Stimulated activated effector memory CD8-positive, alpha-beta T cell treated with anti-CD3 and anti-CD28 coated beads, Interleukin-12 subunit alpha, Interleukin-12 subunit beta, amount 100 ng/mL, for 72 hours (primary cell): ENCODE measurements around the gene PDE2A.
A peak's percentile ranks its signal among the peaks of the same experiment; 100 is the strongest.

ENCODE experiments used
- ATAC-seq: fragments of 150-1000 bp; cut with Tn5 transposase; 2 replicates; pipeline ENCODE4 v1.10.0; 2021
- DNase-seq, 2 donors: peaks; one replicate each; pipeline ENCODE4 v3.0.0; 2021 to 2022; ENCODE audit warnings: low spot score in 2 of 2
- H3K27ac Mint-ChIP-seq: one replicate; pipeline ENCODE4 v1.8.0; 2022; ENCODE audit warnings: mild to moderate bottlenecking, mixed read lengths
- H3K36me3 Mint-ChIP-seq: one replicate; pipeline ENCODE4 v1.8.0; 2022; ENCODE audit warnings: mild to moderate bottlenecking, mixed read lengths
- H3K4me1 Mint-ChIP-seq: one replicate; pipeline ENCODE4 v1.8.0; 2022; ENCODE audit warnings: mixed read lengths
- H3K4me3 Mint-ChIP-seq: one replicate; pipeline ENCODE4 v1.8.0; 2022; ENCODE audit warnings: mild to moderate bottlenecking, mixed read lengths
- H3K9me3 Mint-ChIP-seq: one replicate; pipeline ENCODE4 v1.8.0; 2022; ENCODE audit warnings: mixed read lengths

PDE2A gene

GRCh38 chr11:72614381-72614780, 59.8 kb downstream of the PDE2A start:
- no peak overlapping the region for H3K4me3 Mint-ChIP-seq
- DNase-seq, result no peak
- H3K9me3 Mint-ChIP-seq, result no peaks in the 10 kb centered on the region
- ATAC-seq, result no peak
- no peak overlapping the region for H3K27ac Mint-ChIP-seq
- no peaks in the 10 kb centered on the region for H3K36me3 Mint-ChIP-seq
- H3K4me1 Mint-ChIP-seq, result peaks cover 14% of the 10 kb centered on the region

GRCh38 chr11:72613977-72614376, 60.2 kb downstream of the PDE2A start:
- DNase-seq (no peak), ATAC-seq (no peak)
- H3K27ac Mint-ChIP-seq, result no peak overlapping the region
- H3K4me1 Mint-ChIP-seq, result peaks cover 12% of the 10 kb centered on the region
- H3K9me3 Mint-ChIP-seq, result no peaks in the 10 kb centered on the region
- H3K36me3 Mint-ChIP-seq, result no peaks in the 10 kb centered on the region
- H3K4me3 Mint-ChIP-seq, result no peak overlapping the region

GRCh38 chr11:72613450-72613849, 60.8 kb downstream of the PDE2A start:
- Mint-ChIP-seq H3K4me1 (peaks cover 12% of the 10 kb centered on the region), H3K27ac (no peak overlapping the region)
- no peak for ATAC-seq

GRCh38 chr11:72609476-72609875, 64.7 kb downstream of the PDE2A start:
- no peak overlapping the region for H3K27ac Mint-ChIP-seq
- no peak for ATAC-seq
- no peak for DNase-seq

More at GRCh38 chr11:72613450-72613849, 60.8 kb downstream of the PDE2A start:
- DNase-seq, result no peak
- no peaks in the 10 kb centered on the region for H3K9me3 Mint-ChIP-seq
- H3K4me3 Mint-ChIP-seq, result no peak overlapping the region
- H3K36me3 Mint-ChIP-seq, result no peaks in the 10 kb centered on the region

GRCh38 chr11:72609045-72609444, 65.2 kb downstream of the PDE2A start:
- DNase-seq, result no peak
- Mint-ChIP-seq H3K4me1 (peaks cover 17% of the 10 kb centered on the region), H3K36me3 (no peaks in the 10 kb centered on the region), H3K9me3 (no peaks in the 10 kb centered on the region), H3K27ac (no peak overlapping the region), H3K4me3 (no peak overlapping the region)
- peak; percentile 48 for ATAC-seq

More at GRCh38 chr11:72609476-72609875, 64.7 kb downstream of the PDE2A start:
- Mint-ChIP-seq H3K4me1 (peaks cover 18% of the 10 kb centered on the region), H3K36me3 (no peaks in the 10 kb centered on the region), H3K9me3 (no peaks in the 10 kb centered on the region), H3K4me3 (no peak overlapping the region)

- ATAC-seq, result no peak
- peaks cover 6% of the 10 kb centered on the region for H3K4me1 Mint-ChIP-seq
- H3K9me3 Mint-ChIP-seq, result no peaks in the 10 kb centered on the region
These were observed 66.7 kb downstream of the PDE2A start for GRCh38 chr11:72607496-72607895.

GRCh38 chr11:72606748-72607468, 67.3 kb downstream of the PDE2A start:
- no peak for DNase-seq
- peak; percentile 70 for ATAC-seq
- Mint-ChIP-seq H3K4me1 (peaks cover 6% of the 10 kb centered on the region), H3K4me3 (no peak overlapping the region), H3K36me3 (no peaks in the 10 kb centered on the region), H3K9me3 (no peaks in the 10 kb centered on the region), H3K27ac (no peak overlapping the region)

More at GRCh38 chr11:72607496-72607895, 66.7 kb downstream of the PDE2A start:
- H3K4me3 Mint-ChIP-seq, result no peak overlapping the region
- no peaks in the 10 kb centered on the region for H3K36me3 Mint-ChIP-seq
- no peak overlapping the region for H3K27ac Mint-ChIP-seq
- no peak for DNase-seq

- Mint-ChIP-seq H3K9me3 (no peaks in the 10 kb centered on the region), H3K27ac (no peak overlapping the region), H3K36me3 (no peaks in the 10 kb centered on the region), H3K4me3 (no peak overlapping the region), H3K4me1 (peaks cover 6% of the 10 kb centered on the region)
- no peak for DNase-seq
- no peak for ATAC-seq
These were observed 68.1 kb downstream of the PDE2A start for GRCh38 chr11:72605973-72606747.

- H3K4me1 Mint-ChIP-seq, result peaks cover 6% of the 10 kb centered on the region
- H3K9me3 Mint-ChIP-seq, result no peaks in the 10 kb centered on the region
- H3K27ac Mint-ChIP-seq, result no peak overlapping the region
- DNase-seq, result no peak
- no peak for ATAC-seq
- no peaks in the 10 kb centered on the region for H3K36me3 Mint-ChIP-seq
- H3K4me3 Mint-ChIP-seq, result no peak overlapping the region
These were observed 70.0 kb downstream of the PDE2A start for GRCh38 chr11:72604256-72604655.

GRCh38 chr11:72602250-72602904, 71.8 kb downstream of the PDE2A start:
- peak overlapping the region; percentile 17 for H3K27ac Mint-ChIP-seq
- no peak for ATAC-seq

GRCh38 chr11:72600557-72600956, 73.7 kb downstream of the PDE2A start:
- no peak for DNase-seq
- Mint-ChIP-seq H3K27ac (no peak overlapping the region), H3K36me3 (no peaks in the 10 kb centered on the region), H3K4me3 (no peak overlapping the region), H3K4me1 (no peaks in the 10 kb centered on the region), H3K9me3 (no peaks in the 10 kb centered on the region)
- no peak for ATAC-seq

More at GRCh38 chr11:72602250-72602904, 71.8 kb downstream of the PDE2A start:
- H3K4me3 Mint-ChIP-seq, result no peak overlapping the region
- H3K9me3 Mint-ChIP-seq, result no peaks in the 10 kb centered on the region
- H3K36me3 Mint-ChIP-seq, result no peaks in the 10 kb centered on the region
- H3K4me1 Mint-ChIP-seq, result peaks cover 4% of the 10 kb centered on the region
- DNase-seq, result no peak

GRCh38 chr11:72599325-72600117, 74.7 kb downstream of the PDE2A start:
- H3K27ac Mint-ChIP-seq, result peak overlapping the region; percentile 61
- H3K4me3 Mint-ChIP-seq, result no peak overlapping the region
- no peak for ATAC-seq
- H3K4me1 Mint-ChIP-seq, result no peaks in the 10 kb centered on the region
- DNase-seq, result no peak
- H3K9me3 Mint-ChIP-seq, result no peaks in the 10 kb centered on the region
- H3K36me3 Mint-ChIP-seq, result no peaks in the 10 kb centered on the region

GRCh38 chr11:72598906-72599305, 75.3 kb downstream of the PDE2A start:
- ATAC-seq (no peak), DNase-seq (no peak)
- Mint-ChIP-seq H3K27ac (peak overlapping the region; percentile 61), H3K36me3 (no peaks in the 10 kb centered on the region), H3K4me1 (no peaks in the 10 kb centered on the region), H3K9me3 (no peaks in the 10 kb centered on the region), H3K4me3 (no peak overlapping the region)

- no peak overlapping the region for H3K4me3 Mint-ChIP-seq
- ATAC-seq (no peak), DNase-seq (no peak)
- no peaks in the 10 kb centered on the region for H3K36me3 Mint-ChIP-seq
- H3K9me3 Mint-ChIP-seq, result no peaks in the 10 kb centered on the region
- H3K4me1 Mint-ChIP-seq, result no peaks in the 10 kb centered on the region
- H3K27ac Mint-ChIP-seq, result no peak overlapping the region
These were observed 75.8 kb downstream of the PDE2A start for GRCh38 chr11:72598466-72598865.

GRCh38 chr11:72597721-72598120, 76.5 kb downstream of the PDE2A start:
- H3K36me3 Mint-ChIP-seq, result no peaks in the 10 kb centered on the region
- no peak overlapping the region for H3K27ac Mint-ChIP-seq
- no peak for DNase-seq
- H3K4me1 Mint-ChIP-seq, result peaks cover 5% of the 10 kb centered on the region
- H3K9me3 Mint-ChIP-seq, result no peaks in the 10 kb centered on the region
- no peak overlapping the region for H3K4me3 Mint-ChIP-seq
- no peak for ATAC-seq
